Anterior cingulate cortex (tissue), 58 donors: ENCODE measurements around the gene SLC22A1.
"Not testable (repeated sequence)": the region's sequence is repeated elsewhere in the genome, so short reads cannot be mapped to it uniquely, and the experiment has no call there.

ENCODE experiments used
- DNase-seq, 58 donors: peaks; one replicate each; lab custom pipeline; 2025; lab: John Stamatoyannopoulos, UW

SLC22A1 gene

GRCh38 chr6:160134779-160135547, 13.3 kb downstream of the SLC22A1 start:
- no peak for DNase-seq

- DNase-seq, result no peak
Observed at GRCh38 chr6:160135907-160136655, 14.5 kb downstream of the SLC22A1 start.

GRCh38 chr6:160137130-160137988, 15.7 kb downstream of the SLC22A1 start:
- DNase-seq, result no peak

- DNase-seq, result peak in 19 of 58 donors; percentile 1 to 52 (median 10)
Observed at GRCh38 chr6:160137989-160138835, 16.6 kb downstream of the SLC22A1 start.

GRCh38 chr6:160138839-160139419, 17.3 kb downstream of the SLC22A1 start:
- no peak for DNase-seq

- DNase-seq, result no peak
Observed at GRCh38 chr6:160139420-160139851, 17.8 kb downstream of the SLC22A1 start.

GRCh38 chr6:160140493-160140892, 18.9 kb downstream of the SLC22A1 start:
- DNase-seq, result not testable (repeated sequence)

GRCh38 chr6:160141001-160141726, 19.5 kb downstream of the SLC22A1 start:
- DNase-seq, result no peak

GRCh38 chr6:160142115-160142715, 20.6 kb downstream of the SLC22A1 start:
- DNase-seq, result no peak

- no peak for DNase-seq
Observed at GRCh38 chr6:160146454-160147145, 25.0 kb downstream of the SLC22A1 start.

GRCh38 chr6:160147146-160147536, 25.5 kb downstream of the SLC22A1 start:
- no peak for DNase-seq

- no peak for DNase-seq
Observed at GRCh38 chr6:160154471-160154870, 32.9 kb downstream of the SLC22A1 start.

- DNase-seq, result no peak
Observed at GRCh38 chr6:160156842-160157241, 35.2 kb downstream of the SLC22A1 start.

GRCh38 chr6:160160450-160160849, 38.8 kb downstream of the SLC22A1 start:
- no peak for DNase-seq

GRCh38 chr6:160160929-160161646, 39.5 kb downstream of the SLC22A1 start:
- no peak for DNase-seq

GRCh38 chr6:160161647-160161986, 40.0 kb downstream of the SLC22A1 start:
- no peak for DNase-seq

- no peak for DNase-seq
Observed at GRCh38 chr6:160162030-160162566, 40.5 kb downstream of the SLC22A1 start.
